ENCODE data around the gene HES1.

Gene HES1

GRCh38 chr3:194095464-194095863, 40.5 kb upstream of the HES1 start:
- no peak overlapping the region for H3K4me2 ChIP-seq (ENCODE audit: insufficient read depth, low read length)

GRCh38 chr3:194095902-194096301, 40.0 kb upstream of the HES1 start:
- Histone ChIP-seq H3K27ac (ENCODE audit: low read length) (no peak overlapping the region), H3K36me3 (ENCODE audit: insufficient read depth, low read length) (no peaks in the 10 kb centered on the region), H3K4me1 (ENCODE audit: insufficient read depth, low read length) (peaks cover 2% of the 10 kb centered on the region; the same call in 1 of the 2 replicates), H3K27me3 (ENCODE audit: insufficient read depth, low read length, poor library complexity) (peaks cover 34% of the 10 kb centered on the region), H3K4me3 (ENCODE audit: low read depth in 1 of 2, low read length in 2 of 2) (no peak overlapping the region), H3K4me2 (ENCODE audit: insufficient read depth, low read length) (no peak overlapping the region), H2AFZ (ENCODE audit: low read depth, low read length) (no peak overlapping the region), H3K79me2 (ENCODE audit: insufficient read depth, low read length) (no peaks in the 10 kb centered on the region), H3K9ac (ENCODE audit: low read depth, low read length) (no peak overlapping the region), H3K9me3 (ENCODE audit: insufficient read depth, low read length, severe bottlenecking) (no peaks in the 10 kb centered on the region), H4K20me1 (ENCODE audit: insufficient read depth, low read length) (peaks cover 10% of the 10 kb centered on the region; the same call in 1 of the 2 replicates)
- no peak for ATAC-seq (ENCODE audit: insufficient read depth, low read depth)
- TF ChIP-seq CTCF (IDR thresholded peaks at IDR 0.05; ENCODE audit: borderline replicate concordance, extremely low read depth, low read length, poor library complexity, severe bottlenecking), result no peak
- no peak for TF ChIP-seq EZH2 (IDR thresholded peaks at IDR 0.05; ENCODE audit: borderline replicate concordance, low read depth, low read length, severe bottlenecking)
- no peak for DNase-seq

More at GRCh38 chr3:194095464-194095863, 40.5 kb upstream of the HES1 start:
- Histone ChIP-seq H4K20me1 (ENCODE audit: insufficient read depth, low read length) (peaks cover 10% of the 10 kb centered on the region; the same call in 1 of the 2 replicates), H3K9me3 (ENCODE audit: insufficient read depth, low read length, severe bottlenecking) (no peaks in the 10 kb centered on the region), H2AFZ (ENCODE audit: low read depth, low read length) (no peak overlapping the region), H3K79me2 (ENCODE audit: insufficient read depth, low read length) (no peaks in the 10 kb centered on the region), H3K4me3 (ENCODE audit: low read depth in 1 of 2, low read length in 2 of 2) (no peak overlapping the region), H3K27me3 (ENCODE audit: insufficient read depth, low read length, poor library complexity) (peaks cover 31% of the 10 kb centered on the region), H3K4me1 (ENCODE audit: insufficient read depth, low read length) (peaks cover 2% of the 10 kb centered on the region; the same call in 1 of the 2 replicates), H3K36me3 (ENCODE audit: insufficient read depth, low read length) (no peaks in the 10 kb centered on the region), H3K27ac (ENCODE audit: low read length) (no peak overlapping the region), H3K9ac (ENCODE audit: low read depth, low read length) (no peak overlapping the region)
- TF ChIP-seq CTCF (IDR thresholded peaks at IDR 0.05; ENCODE audit: borderline replicate concordance, extremely low read depth, low read length, poor library complexity, severe bottlenecking), result no peak
- DNase-seq (peak; percentile 57), ATAC-seq (ENCODE audit: insufficient read depth, low read depth) (peak; percentile 76)

- TF ChIP-seq EZH2 (IDR thresholded peaks at IDR 0.05; ENCODE audit: borderline replicate concordance, low read depth, low read length, severe bottlenecking) (no peak), CTCF (IDR thresholded peaks at IDR 0.05; ENCODE audit: borderline replicate concordance, extremely low read depth, low read length, poor library complexity, severe bottlenecking) (no peak)
- ATAC-seq (ENCODE audit: insufficient read depth, low read depth) (no peak), DNase-seq (no peak)
- H3K79me2 ChIP-seq (ENCODE audit: insufficient read depth, low read length), result no peaks in the 10 kb centered on the region
- H4K20me1 ChIP-seq (ENCODE audit: insufficient read depth, low read length), result peaks cover 10% of the 10 kb centered on the region; the same call in 1 of the 2 replicates
- no peak overlapping the region for H3K4me2 ChIP-seq (ENCODE audit: insufficient read depth, low read length)
- peaks cover 2% of the 10 kb centered on the region; the same call in 1 of the 2 replicates for H3K4me1 ChIP-seq (ENCODE audit: insufficient read depth, low read length)
- no peaks in the 10 kb centered on the region for H3K36me3 ChIP-seq (ENCODE audit: insufficient read depth, low read length)
- no peak overlapping the region for H3K9ac ChIP-seq (ENCODE audit: low read depth, low read length)
- H3K9me3 ChIP-seq (ENCODE audit: insufficient read depth, low read length, severe bottlenecking), result no peaks in the 10 kb centered on the region
- no peak overlapping the region for H2AFZ ChIP-seq (ENCODE audit: low read depth, low read length)
- H3K4me3 ChIP-seq (ENCODE audit: low read depth in 1 of 2, low read length in 2 of 2), result no peak overlapping the region
- peaks cover 48% of the 10 kb centered on the region for H3K27me3 ChIP-seq (ENCODE audit: insufficient read depth, low read length, poor library complexity)
- no peak overlapping the region for H3K27ac ChIP-seq (ENCODE audit: low read length)
Measured at GRCh38 chr3:194097141-194097882, 38.6 kb upstream of the HES1 start.
